K562 (cell line): ENCODE data around the gene CTNNB1. TPM values are rescaled to one million over a fixed set of nuclear protein-coding genes. Genes with fewer than 3 reads are reported as not detected.

Source experiments
- ATAC-seq: fragments of 200-7000 bp; cut with Tn5 transposase; 3 replicates; pipeline ENCODE4 v1.9.1; 2020; ENCODE audit warnings: moderate library complexity
- BruUV-seq: library from RNA; stranded (reverse); fragments of 400-500 nt; replicated peaks from 2 replicates; lab custom pipeline; 2021; lab: Mats Ljungman, UMichigan
- CTCF ChIA-PET: fragments of 300-600 bp; formaldehyde crosslinking; extraction: SDS; loops from one replicate; lab custom pipeline; 2021; ENCODE audit warnings: low intra/inter-chr PET ratio; lab: Yijun Ruan, JAX
- POLR2A ChIA-PET: fragments of 300-600, 350-650 bp; sonication (Branson Sonifier 250); formaldehyde crosslinking; extraction: SDS; loops from one replicate; lab custom pipeline; 2021; ENCODE audit warnings: antibody characterized with exemption, inconsistent platforms; lab: Yijun Ruan, JAX
- DNase-seq, 4 experiments: peaks; one replicate each; pipeline versions ENCODE4 v3.0.0 to v3.0.0-alpha.2; 2011 to 2018; ENCODE audit warnings: low spot score in 3 of 4, mixed read lengths in 3 of 4; ENCODE audit errors: extremely low read depth in 1 of 4
- FAIRE-seq: peaks from 2 replicates; lab custom pipeline; 2011; peaks lifted over from hg19 to GRCh38; lab: Jason Lieb, UNC
- H2AFZ ChIP-seq: 2 replicates; pipeline ENCODE4 v1.6.0; 2011; ENCODE audit warnings: low read depth, low read length, control low read depth, inconsistent platforms
- H3K27ac ChIP-seq: fragments of 200-600 bp; 3 replicates; pipeline ENCODE4 v1.8.0; 2011; ENCODE audit warnings: low read depth, mild to moderate bottlenecking, control low read depth, inconsistent platforms, low read length, moderate library complexity, mixed read lengths; ENCODE audit errors: extremely low read depth
- H3K27me3 ChIP-seq, 2 experiments: fragments of 300-600 bp in 1 of 2; 2 replicates in 1 of 2; 3 replicates in 1 of 2; pipeline versions ENCODE4 v1.6.0 to v1.8.0; 2011; ENCODE audit warnings: inconsistent platforms in 2 of 2, low read length in 2 of 2, mild to moderate bottlenecking in 1 of 2, mixed read lengths in 1 of 2, moderate library complexity in 1 of 2; ENCODE audit not compliant: control insufficient read depth in 2 of 2, insufficient read depth in 2 of 2
- H3K36me3 ChIP-seq: fragments of 300-600 bp; 3 replicates; pipeline ENCODE4 v1.8.0; 2011; ENCODE audit warnings: mild to moderate bottlenecking, low read length, inconsistent platforms; ENCODE audit not compliant: control insufficient read depth, insufficient read depth
- H3K4me1 ChIP-seq, 2 experiments: fragments of 200-600 bp in 1 of 2; replicated peaks in 1 of 2; 2 replicates in 1 of 2; 3 replicates in 1 of 2; pipeline versions ENCODE4 v1.5.1 to v1.8.0; 2011; ENCODE audit warnings: inconsistent platforms in 2 of 2, low read length in 2 of 2, mild to moderate bottlenecking in 1 of 2, mixed read lengths in 1 of 2, moderate library complexity in 1 of 2; ENCODE audit not compliant: control insufficient read depth in 2 of 2, insufficient read depth in 2 of 2
- H3K4me2 ChIP-seq: 2 replicates; pipeline ENCODE4 v1.6.1; 2011; ENCODE audit warnings: low read length, control low read depth, inconsistent platforms, mixed read lengths; ENCODE audit not compliant: insufficient read depth
- H3K4me3 ChIP-seq: fragments of 200-600 bp; sonication (generic), shearing (Covaris generic); 2 replicates; pipeline ENCODE4 v1.5.1; 2016; ENCODE audit warnings: control low read depth, inconsistent platforms
- H3K79me2 ChIP-seq: fragments of 200-600 bp; 3 replicates; pipeline ENCODE4 v1.8.0; 2011; ENCODE audit warnings: low read length, inconsistent platforms; ENCODE audit not compliant: control insufficient read depth, insufficient read depth
- H3K9ac ChIP-seq, 2 experiments: 2 replicates each; pipeline versions ENCODE4 v1.6.0 to v1.6.1; 2011; ENCODE audit warnings: low read depth in 2 of 2, low read length in 2 of 2, control low read depth in 1 of 2, inconsistent platforms in 1 of 2, mild to moderate bottlenecking in 1 of 2, mixed read lengths in 1 of 2; ENCODE audit not compliant: insufficient read depth in 1 of 2
- H3K9me1 ChIP-seq: one replicate; pipeline ENCODE4 v1.6.0; 2011; ENCODE audit warnings: inconsistent platforms, mild to moderate bottlenecking, low read length, moderate library complexity; ENCODE audit not compliant: control insufficient read depth, insufficient read depth
- H3K9me3 ChIP-seq: replicated peaks from 2 replicates; pipeline ENCODE4 v1.5.1; 2011; ENCODE audit warnings: low read depth, low read length, inconsistent platforms; ENCODE audit not compliant: control insufficient read depth, insufficient read depth
- H4K20me1 ChIP-seq: replicated peaks from 2 replicates; pipeline ENCODE4 v1.6.1; 2011; ENCODE audit warnings: low read length, inconsistent platforms, mixed read lengths; ENCODE audit not compliant: control insufficient read depth, insufficient read depth
- BACH1 ChIP-seq: fragments of 200-800 bp; sonication (Bioruptor generic); IDR thresholded peaks from 2 replicates; pipeline ENCODE4 v1.6.1; 2016; ENCODE audit warnings: missing genetic modification characterization, missing compliant biosample characterization
- CEBPB ChIP-seq: fragments of 450-650 bp; IDR thresholded peaks from 2 replicates; pipeline ENCODE4 v1.6.1; 2016; ENCODE audit warnings: missing genetic modification characterization, missing compliant biosample characterization
- CEBPG ChIP-seq, 3 experiments: fragments of 200-800 bp in 1 of 3; sonication (Bioruptor generic) in 1 of 3; sonication (generic) in 1 of 3; formaldehyde crosslinking in 1 of 3; IDR thresholded peaks in 2 of 3; conservative IDR thresholded peaks in 1 of 3; 2 replicates each; pipeline versions ENCODE4 v1.6.1 to v1.8.0; 2016 to 2022; ENCODE audit warnings: missing compliant biosample characterization in 2 of 3, missing genetic modification characterization in 2 of 3, mild to moderate bottlenecking in 1 of 3, missing genetic modification reagents in 1 of 3
- NFYB ChIP-seq: IDR thresholded peaks from 2 replicates; pipeline ENCODE4 v1.6.1; 2011; ENCODE audit warnings: mild to moderate bottlenecking, moderate library complexity; ENCODE audit not compliant: insufficient read length; ENCODE audit errors: extremely low read depth
- SRSF9 ChIP-seq: fragments of 200-400 bp; formaldehyde crosslinking; IDR thresholded peaks from 2 replicates; pipeline ENCODE4 v1.6.1; 2017; ENCODE audit warnings: low read depth, low read length, borderline replicate concordance
- ZC3H4 ChIP-seq: sonication (generic); formaldehyde crosslinking; IDR thresholded peaks from 2 replicates; pipeline ENCODE4 v1.9.0; 2021; ENCODE audit warnings: missing genetic modification reagents, borderline replicate concordance
- ZNF12 ChIP-seq: sonication (generic); formaldehyde crosslinking; IDR thresholded peaks from 2 replicates; pipeline ENCODE4 v1.4.0; 2020; ENCODE audit warnings: mild to moderate bottlenecking, missing genetic modification reagents
- ZNF512 ChIP-seq: IDR thresholded peaks from 2 replicates; pipeline ENCODE4 v1.6.1; 2016; ENCODE audit warnings: missing genetic modification characterization, missing compliant biosample characterization
- WGBS: fragments of 100-300 bp; shearing (Covaris generic); methylation state at CpG from one replicate; pipeline ENCODE4 v1.1.6; 2016; ENCODE audit warnings: low coverage, mixed read lengths; ENCODE audit not compliant: insufficient coverage; ENCODE audit errors: missing lambda C conversion rate; 5-methylcytosine and 5-hydroxymethylcytosine counted together
- in situ Hi-C: fragments of 300-500 bp; cut with MboI; formaldehyde crosslinking; loops from 4 replicates; pipeline ENCODE4 v1.15.0; 2018; ENCODE audit warnings: inconsistent platforms, mixed read lengths
- intact Hi-C: fragments of 100-400 bp; cut with micrococcal nuclease; formaldehyde crosslinking; loops from 2 replicates; pipeline ENCODE4 v1.14.2; 2022
- polyA plus RNA-seq, 8 experiments: library from polyadenylated mRNA; depleted of rRNA in 4 of 8; stranded (reverse) in 5 of 8; unstranded in 3 of 8; fragments of >200 nt; fragmentation: Nextera tagmentation in 2 of 8; fragmentation: Illumina TruSeq in 1 of 8; extraction: Ambion mirVana in 2 of 8; extraction: Trizol in 1 of 8; gene quantifications; 2 replicates each; pipeline versions ENCODE4 v1.2.1 to v1.2.3, GENCODE V29; 2011 to 2014; ENCODE audit warnings: inconsistent platforms in 1 of 8, missing spikeins in 1 of 8
- total RNA-seq, 7 experiments: library from RNA; depleted of rRNA in 6 of 7; stranded (reverse); fragments of >200 nt in 6 of 7; fragmentation: Illumina TruSeq in 2 of 7; extraction: Trizol in 2 of 7; gene quantifications; 2 replicates each; pipeline versions ENCODE4 v1.2.1 to v1.2.3, GENCODE V29; 2011 to 2021; ENCODE audit warnings: low replicate concordance in 1 of 7

CTNNB1 gene
- total and polyA plus RNA-seq, 9 of the 15 experiments (the other 6 are each of a cell fraction or from before 2014, with no cell fraction given): 44.3 to 193 (median 154) TPM

GRCh38 chr3:41223078-41223477 lies 23.8 kb downstream of the CTNNB1 start:
- Histone ChIP-seq H3K27me3 (no peaks in the 10 kb centered on the region), H3K4me2 (no peak overlapping the region), H2AFZ (no peak overlapping the region), H4K20me1 (peaks cover 35% of the 10 kb centered on the region), H3K9ac (no peak overlapping the region), H3K36me3 (peaks cover 44% of the 10 kb centered on the region), H3K4me1 (no peaks in the 10 kb centered on the region; a peak in 2 of 5 replicates), H3K27ac (no peak overlapping the region), H3K4me3 (no peak overlapping the region), H3K9me1 (no peaks in the 10 kb centered on the region), H3K79me2 (peaks cover 55% of the 10 kb centered on the region), H3K9me3 (no peaks in the 10 kb centered on the region)
- no peak for FAIRE-seq
- in situ Hi-C loops: no loop called here
- WGBS: 88% methylated on average over 2 of the region's 2 CpGs
- no peak for ATAC-seq
- POLR2A ChIA-PET: interaction anchor here (1.6 kb wide), 1 partner anchor 24 kb away, joined by 3 read pairs; the partner anchor contains the start of gene CTNNB1
- DNase-seq: no peak
- intact Hi-C loops: no loop called here
- CTCF ChIA-PET: no interaction called here
- no TSS peak for BruUV-seq
- TF ChIP-seq ZNF12 (CRISPR knock-in tag): no peak
- no peak for TF ChIP-seq CEBPG (CRISPR knock-in tag; IDR thresholded peaks at IDR 0.05)
- TF ChIP-seq CEBPG (tag; conservative IDR thresholded peaks at IDR 0.05 in 1 of 2, IDR thresholded peaks at IDR 0.05 in 1 of 2): peak; percentile 25 to 85; a peak in 2 of 4 replicates
- TF ChIP-seq CEBPB: peak; percentile 67

GRCh38 chr3:41223691-41224090 lies 24.4 kb downstream of the CTNNB1 start:
- H3K27ac ChIP-seq: no peak overlapping the region
- CTCF ChIA-PET: no interaction called here
- in situ Hi-C loops: no loop called here
- H2AFZ ChIP-seq: no peak overlapping the region
- WGBS: 94% methylated on average over 2 of the region's 2 CpGs
- intact Hi-C loops: no loop called here
- no TSS peak for BruUV-seq
- H3K27me3 ChIP-seq: no peaks in the 10 kb centered on the region
- FAIRE-seq (no peak), DNase-seq (no peak), ATAC-seq (no peak)
- TF ChIP-seq ZNF512 (tag): no peak
- no peak for TF ChIP-seq ZC3H4 (CRISPR knock-in tag)
- no peak for TF ChIP-seq SRSF9
- TF ChIP-seq NFYB: no peak
- TF ChIP-seq BACH1 (tag): no peak
- H3K9me3 ChIP-seq: no peaks in the 10 kb centered on the region
- no peaks in the 10 kb centered on the region; a peak in 2 of 5 replicates for H3K4me1 ChIP-seq
- H3K36me3 ChIP-seq: peaks cover 50% of the 10 kb centered on the region
- H3K9ac ChIP-seq: no peak overlapping the region
- no peaks in the 10 kb centered on the region for H3K9me1 ChIP-seq
- H3K79me2 ChIP-seq: peaks cover 49% of the 10 kb centered on the region
- H3K4me3 ChIP-seq: no peak overlapping the region
- H3K4me2 ChIP-seq: no peak overlapping the region
- POLR2A ChIA-PET: interaction anchor here (0.6 to 1.6 kb wide), 3 partner anchors 10 to 503 kb away, joined by 3 to 4 read pairs (median 3); partner anchors contain the start of gene CTNNB1
- H4K20me1 ChIP-seq: peaks cover 29% of the 10 kb centered on the region
